Esophagus muscularis mucosa (tissue), 4 donors: ENCODE measurements around the gene CCDC126. TPM values are rescaled to one million over a fixed set of nuclear protein-coding genes. Genes with fewer than 3 reads are reported as not detected.

Experiments
- DNase-seq: peaks from one replicate; pipeline ENCODE4 v3.0.0-alpha.2; 2017; ENCODE audit errors: extremely low spot score
- H3K27ac ChIP-seq, 4 donors: fragments of 200-600 bp; sonication (generic); replicated peaks in 1 of 4; 1 replicate in 3 of 4; 2 replicates in 1 of 4; pipeline ENCODE4 v1.5.1; 2016 to 2019; ENCODE audit warnings: mild to moderate bottlenecking in 1 of 4
- H3K27me3 ChIP-seq, 4 donors: fragments of 200-600 bp; sonication (generic); one replicate each; pipeline versions ENCODE4 v1.5.1 to v1.6.0; 2016 to 2019
- H3K36me3 ChIP-seq, 4 donors: fragments of 200-600 bp; sonication (generic); one replicate each; pipeline ENCODE4 v1.5.1; 2016 to 2019
- H3K4me1 ChIP-seq, 4 donors: fragments of 200-600 bp; sonication (generic); one replicate each; pipeline ENCODE4 v1.5.1; 2016 to 2019
- H3K4me3 ChIP-seq, 4 donors: fragments of 200-600 bp; sonication (generic); 1 replicate in 2 of 4; 2 replicates in 2 of 4; pipeline ENCODE4 v1.5.1; 2016 to 2019; ENCODE audit warnings: mild to moderate bottlenecking in 4 of 4, moderate library complexity in 1 of 4
- H3K9me3 ChIP-seq, 4 donors: fragments of 200-600 bp; sonication (generic); 1 replicate in 3 of 4; 2 replicates in 1 of 4; pipeline ENCODE4 v1.5.1; 2016 to 2019
- EP300 ChIP-seq: sonication (generic); formaldehyde crosslinking; IDR thresholded peaks from one replicate; pipeline ENCODE4 v1.6.1; 2017; ENCODE audit warnings: antibody characterized with exemption
- POLR2A ChIP-seq: fragments of 450-650 bp; IDR thresholded peaks from one replicate; pipeline ENCODE4 v1.6.1; 2017; ENCODE audit warnings: antibody characterized with exemption, moderate library complexity, mild to moderate bottlenecking, low read depth
- POLR2AphosphoS5 ChIP-seq, 2 donors: sonication (generic); formaldehyde crosslinking; IDR thresholded peaks; one replicate each; pipeline ENCODE4 v1.6.1; 2017; ENCODE audit warnings: antibody characterized with exemption in 2 of 2
- WGBS: methylation state at CpG from one replicate; pipeline ENCODE4 v1.1.5; 2018; 5-methylcytosine and 5-hydroxymethylcytosine counted together
- intact Hi-C: fragments of 100-400 bp; cut with DNase I; formaldehyde crosslinking; loops from one replicate; pipeline ENCODE4 v1.15.1; 2023
- small RNA-seq, 3 donors: library from RNA; depleted of rRNA; stranded (forward); fragments of <200 nt; gene quantifications; one replicate each; pipeline ENCODE3, GENCODE V24; 2016
- total RNA-seq, 4 donors: library from RNA; depleted of rRNA; stranded (reverse); fragments of >200 nt; gene quantifications; one replicate each; pipeline versions ENCODE4 v1.1.0 to v1.2.1, GENCODE V29; 2016
- TF ChIP-seq, protein P1 (sequence below), 3 experiments: fragments of 200-600 bp in 2 of 3; fragments of 450-650 bp in 1 of 3; sonication (generic) in 2 of 3; IDR thresholded peaks; one replicate each; pipeline ENCODE4 v1.5.1; 2017 to 2019; ENCODE audit warnings: antibody characterized with exemption in 3 of 3, mild to moderate bottlenecking in 2 of 3, moderate library complexity in 1 of 3

CCDC126 gene
- total RNA-seq, 4 donors from 2014 or later = 14.6 to 21.2 (median 16.4) TPM

DNA sequence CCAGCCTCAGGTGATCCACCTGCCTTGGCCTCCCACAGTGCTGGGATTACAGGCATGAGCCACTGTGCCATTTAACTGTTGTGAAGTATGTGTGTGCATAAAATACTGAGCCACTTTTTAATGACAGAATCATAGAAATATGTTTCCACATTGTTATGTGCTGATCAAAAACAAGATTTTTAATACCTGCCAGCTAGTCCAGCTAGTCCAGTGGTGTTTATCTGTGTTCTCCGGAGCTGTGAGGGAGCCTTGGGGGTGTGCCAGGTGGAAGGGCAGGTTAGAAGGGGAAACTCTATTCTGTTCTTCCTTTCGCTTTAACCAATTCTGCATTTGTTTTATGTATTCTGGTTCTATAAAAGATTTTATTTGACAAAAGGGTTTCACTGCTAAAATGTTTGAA lies 89.8 kb downstream of the CCDC126 start:
- TF ChIP-seq POLR2AphosphoS5 (IDR thresholded peaks at IDR 0.05) = no peak
- TF ChIP-seq EP300 = no peak
- TF ChIP-seq POLR2A = no peak
- TF ChIP-seq, protein P1, sequence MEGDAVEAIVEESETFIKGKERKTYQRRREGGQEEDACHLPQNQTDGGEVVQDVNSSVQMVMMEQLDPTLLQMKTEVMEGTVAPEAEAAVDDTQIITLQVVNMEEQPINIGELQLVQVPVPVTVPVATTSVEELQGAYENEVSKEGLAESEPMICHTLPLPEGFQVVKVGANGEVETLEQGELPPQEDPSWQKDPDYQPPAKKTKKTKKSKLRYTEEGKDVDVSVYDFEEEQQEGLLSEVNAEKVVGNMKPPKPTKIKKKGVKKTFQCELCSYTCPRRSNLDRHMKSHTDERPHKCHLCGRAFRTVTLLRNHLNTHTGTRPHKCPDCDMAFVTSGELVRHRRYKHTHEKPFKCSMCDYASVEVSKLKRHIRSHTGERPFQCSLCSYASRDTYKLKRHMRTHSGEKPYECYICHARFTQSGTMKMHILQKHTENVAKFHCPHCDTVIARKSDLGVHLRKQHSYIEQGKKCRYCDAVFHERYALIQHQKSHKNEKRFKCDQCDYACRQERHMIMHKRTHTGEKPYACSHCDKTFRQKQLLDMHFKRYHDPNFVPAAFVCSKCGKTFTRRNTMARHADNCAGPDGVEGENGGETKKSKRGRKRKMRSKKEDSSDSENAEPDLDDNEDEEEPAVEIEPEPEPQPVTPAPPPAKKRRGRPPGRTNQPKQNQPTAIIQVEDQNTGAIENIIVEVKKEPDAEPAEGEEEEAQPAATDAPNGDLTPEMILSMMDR (IDR thresholded peaks at IDR 0.05) = no peak
- H3K27me3 ChIP-seq = no peaks in the 10 kb centered on the region
- H3K36me3 ChIP-seq = peaks cover 10 to 43% (median 21%) of the 10 kb centered on the region in 4 donors
- 72% methylated on average over 2 of the region's 2 CpGs for WGBS
- intact Hi-C loops = no loop called here
- H3K4me1 ChIP-seq = peaks cover 0 to 10% (median 8%) of the 10 kb centered on the region in 4 donors
- DNase-seq = no peak
- H3K9me3 ChIP-seq = no peaks in the 10 kb centered on the region
- H3K27ac ChIP-seq = no peak overlapping the region
- H3K4me3 ChIP-seq = no peak overlapping the region

DNA sequence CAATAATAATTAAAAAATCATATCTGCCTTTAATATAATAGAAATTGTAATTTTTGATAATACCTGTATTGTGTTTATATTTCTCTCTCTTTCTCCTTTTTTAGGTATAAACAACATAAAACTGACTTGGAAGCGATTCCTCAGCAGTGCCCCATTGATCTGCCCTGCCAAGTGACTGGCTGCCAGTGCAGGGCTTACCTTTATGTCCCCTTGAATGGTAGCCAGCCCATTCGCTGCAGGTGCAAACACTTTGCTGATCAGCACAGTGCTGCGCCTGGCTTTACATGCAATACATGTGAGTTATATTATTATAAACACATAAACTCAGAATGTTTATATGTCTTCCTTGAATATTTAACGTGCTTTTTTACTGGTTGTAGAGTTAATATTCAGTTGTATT lies 92.0 kb downstream of the CCDC126 start:
- Histone ChIP-seq H3K4me1 (peaks cover 0 to 10% (median 7%) of the 10 kb centered on the region in 4 donors), H3K4me3 (no peak overlapping the region), H3K27me3 (no peaks in the 10 kb centered on the region), H3K27ac (no peak overlapping the region), H3K9me3 (no peaks in the 10 kb centered on the region), H3K36me3 (peaks cover 23 to 65% (median 39%) of the 10 kb centered on the region in 4 donors)
- no peak for TF ChIP-seq EP300
- TF ChIP-seq POLR2AphosphoS5 (IDR thresholded peaks at IDR 0.05) = no peak
- TF ChIP-seq, protein P1 (IDR thresholded peaks at IDR 0.05) = no peak
- no peak for TF ChIP-seq POLR2A
- intact Hi-C loops = no loop called here
- DNase-seq = no peak
- WGBS = 89% methylated on average over 4 of the region's 4 CpGs

DNA sequence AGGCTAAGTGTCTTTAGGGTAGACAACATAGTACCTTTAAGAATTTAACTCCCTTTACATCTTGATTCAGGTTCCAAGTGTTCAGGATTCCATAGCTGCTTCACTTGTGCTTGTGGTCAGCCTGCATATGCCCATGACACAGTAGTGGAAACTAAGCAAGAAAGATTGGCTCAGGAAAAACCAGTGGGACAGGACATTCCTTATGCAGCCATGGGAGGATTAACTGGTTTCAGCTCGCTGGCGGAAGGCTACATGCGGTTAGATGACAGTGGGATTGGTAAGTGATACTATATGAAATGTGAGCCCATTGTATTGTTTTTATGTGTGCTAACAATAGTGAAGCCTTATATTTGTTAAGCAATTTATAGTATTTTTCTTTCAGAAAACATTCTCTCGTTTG lies 94.1 kb downstream of the CCDC126 start:
- Histone ChIP-seq H3K4me3 (no peak overlapping the region), H3K36me3 (peaks cover 23 to 82% (median 43%) of the 10 kb centered on the region in 4 donors), H3K9me3 (no peaks in the 10 kb centered on the region), H3K4me1 (no peaks in the 10 kb centered on the region), H3K27me3 (no peaks in the 10 kb centered on the region), H3K27ac (no peak overlapping the region)
- 86% methylated on average over 4 of the region's 4 CpGs for WGBS
- intact Hi-C loops = no loop called here
- no peak for DNase-seq
- TF ChIP-seq EP300 (no peak), POLR2AphosphoS5 (IDR thresholded peaks at IDR 0.05) (no peak), POLR2A (no peak)
- TF ChIP-seq, protein P1 (IDR thresholded peaks at IDR 0.05) = no peak

DNA sequence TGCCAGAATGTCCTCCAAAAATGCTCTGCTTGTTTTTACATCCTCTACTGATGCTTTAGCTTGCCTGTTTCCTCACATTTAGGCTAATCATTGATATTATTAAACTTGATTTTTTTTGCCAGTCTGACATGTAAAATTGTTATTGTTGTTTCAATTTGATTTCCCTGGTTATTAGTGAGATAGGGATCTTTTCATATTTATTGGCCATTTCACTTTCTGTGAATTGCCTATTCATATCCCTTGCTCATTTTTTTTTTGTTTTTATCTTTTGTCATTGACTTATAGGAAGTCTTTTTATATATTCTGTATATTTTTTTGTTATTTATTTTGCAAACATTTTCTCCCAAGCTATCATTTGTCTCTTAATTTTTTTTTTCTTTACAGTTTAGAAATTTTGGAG lies 96.0 kb downstream of the CCDC126 start:
- no peak overlapping the region for H3K4me3 ChIP-seq
- peaks cover 25 to 78% (median 43%) of the 10 kb centered on the region in 4 donors for H3K36me3 ChIP-seq
- no peak for TF ChIP-seq POLR2AphosphoS5 (IDR thresholded peaks at IDR 0.05)
- no peak for TF ChIP-seq EP300
- no peak for TF ChIP-seq POLR2A
- TF ChIP-seq, protein P1 (IDR thresholded peaks at IDR 0.05) = no peak
- H3K27me3 ChIP-seq = no peaks in the 10 kb centered on the region
- no peaks in the 10 kb centered on the region for H3K9me3 ChIP-seq
- H3K27ac ChIP-seq = no peak overlapping the region
- no peak for DNase-seq
- intact Hi-C loops = no loop called here
- H3K4me1 ChIP-seq = no peaks in the 10 kb centered on the region

Small RNAs within 50 kb of the gene (small RNA-seq; reads per million reads assigned to genes)
- gene AC006026.2 = 0 reads per million in 3 donors

Other genes starting within 250 kb of the CCDC126 start
- 1 to 10 TPM in 1 of 4 donors, under 1 TPM in 1, not detected in 2; 0.45 to 1.7 TPM for gene IGF2BP3, start 126.9 kb upstream of the CCDC126 start, total RNA-seq
- gene TRA2A, start 65.4 kb upstream of the CCDC126 start, total RNA-seq = 10 to 100 TPM; 16.7 to 35.3 (median 28.7) TPM
- 10 to 100 TPM in 1 of 4 donors, 1 to 10 TPM in 3; 4.6 to 13.3 (median 7.3) TPM for gene FAM221A, start 82.8 kb downstream of the CCDC126 start, total RNA-seq
- 1 to 10 TPM in 1 of 4 donors, under 1 TPM in 3; under 0.01 to 1.1 (median 0.43) TPM for gene STK31, start 112.8 kb downstream of the CCDC126 start, total RNA-seq